ENCODE measurements around the gene FMN1.

Gene FMN1

DNA sequence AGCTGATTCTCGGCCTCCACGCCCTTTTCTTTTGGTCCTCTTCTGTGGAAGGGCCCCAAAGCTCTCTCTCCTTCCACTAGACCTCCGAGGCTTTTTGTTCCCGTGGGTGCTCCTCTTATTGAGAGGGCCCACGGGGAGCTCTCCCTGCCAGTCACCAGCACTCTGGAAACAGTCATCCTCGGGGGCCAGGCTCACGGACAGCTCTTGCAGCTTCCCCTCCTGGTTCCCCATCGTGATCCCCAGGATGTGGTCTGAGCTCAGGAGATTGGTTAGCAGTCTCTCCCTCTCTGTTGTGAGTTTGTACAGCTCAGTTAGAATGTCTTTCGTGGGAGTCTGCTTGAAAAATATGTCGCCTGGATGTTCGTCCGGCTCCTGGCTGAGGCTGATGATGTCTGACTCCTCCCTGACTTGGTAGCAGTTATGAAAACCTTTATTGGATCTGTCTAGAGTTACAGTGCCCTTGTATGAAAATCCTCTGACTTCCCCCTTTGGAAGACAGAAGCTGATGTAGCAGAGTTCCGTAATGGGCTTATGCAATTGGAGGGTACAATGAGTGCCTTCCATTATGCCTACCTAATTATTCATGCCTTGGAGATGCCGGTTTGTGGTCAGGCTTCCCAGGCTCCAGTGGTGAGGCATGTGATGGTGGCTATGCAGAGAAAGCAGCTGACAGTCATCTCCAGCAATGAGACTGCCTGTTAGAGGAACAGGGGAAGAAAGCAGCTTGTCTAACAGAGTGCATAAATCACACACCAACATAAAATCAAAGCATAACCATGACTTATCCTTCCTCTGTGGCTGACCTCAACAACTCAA lies 40.0 kb downstream of the FMN1 start:
- DNase-seq = no peak

- no peak for DNase-seq
Observed at GRCh38 chr15:33153548-33153947, 41.0 kb downstream of the FMN1 start.

DNA sequence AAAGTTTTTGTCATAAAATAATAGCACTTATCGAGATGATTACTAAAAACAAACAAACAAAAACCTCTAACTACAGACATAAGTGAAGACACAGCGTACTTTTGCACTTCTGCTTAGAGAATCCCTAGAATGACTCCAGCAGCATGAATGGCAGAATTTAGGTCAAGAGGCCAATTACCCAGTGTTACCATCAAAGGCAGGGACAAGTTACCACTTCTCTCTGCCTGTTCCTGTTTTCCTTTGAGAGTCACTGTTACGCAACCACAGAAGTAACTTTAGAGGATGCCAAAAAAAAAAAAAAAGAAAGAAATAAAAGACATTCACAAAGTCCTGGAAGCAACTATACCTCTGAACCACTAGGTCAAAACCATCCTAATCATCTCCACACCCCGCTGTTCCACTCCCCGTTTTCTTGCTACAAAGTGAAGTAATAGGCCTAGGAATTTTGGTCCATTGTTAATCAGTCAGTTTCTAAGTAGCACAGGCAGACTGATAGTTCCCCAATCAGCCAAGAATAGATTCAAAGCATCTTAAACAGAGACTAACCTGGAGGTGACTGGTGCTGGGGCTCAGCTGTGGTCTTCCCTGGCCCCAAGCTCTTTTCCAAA lies 41.9 kb downstream of the FMN1 start:
- DNase-seq = no peak

DNA sequence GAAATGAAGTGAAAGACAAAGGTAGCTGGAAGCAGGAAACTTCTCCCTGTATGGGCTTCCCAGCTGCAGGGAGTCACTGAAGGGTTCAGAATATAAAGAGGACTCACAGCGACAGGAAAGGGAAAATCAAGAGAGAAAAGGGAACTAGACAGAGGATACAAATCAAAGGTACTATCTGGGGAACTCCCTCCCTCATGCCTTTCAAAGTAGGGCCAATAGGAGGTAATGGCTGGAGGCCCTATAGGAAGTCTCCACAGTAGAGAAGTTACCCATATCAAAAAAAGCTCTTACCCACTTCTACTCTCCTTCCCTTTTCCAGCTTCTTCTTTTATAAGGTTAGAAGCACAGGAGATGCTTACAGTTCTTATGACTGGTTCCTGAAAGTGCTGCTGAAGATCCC lies 43.5 kb downstream of the FMN1 start:
- no peak for DNase-seq

GRCh38 chr15:33150431-33150941 lies 44.0 kb downstream of the FMN1 start:
- DNase-seq = no peak

DNA sequence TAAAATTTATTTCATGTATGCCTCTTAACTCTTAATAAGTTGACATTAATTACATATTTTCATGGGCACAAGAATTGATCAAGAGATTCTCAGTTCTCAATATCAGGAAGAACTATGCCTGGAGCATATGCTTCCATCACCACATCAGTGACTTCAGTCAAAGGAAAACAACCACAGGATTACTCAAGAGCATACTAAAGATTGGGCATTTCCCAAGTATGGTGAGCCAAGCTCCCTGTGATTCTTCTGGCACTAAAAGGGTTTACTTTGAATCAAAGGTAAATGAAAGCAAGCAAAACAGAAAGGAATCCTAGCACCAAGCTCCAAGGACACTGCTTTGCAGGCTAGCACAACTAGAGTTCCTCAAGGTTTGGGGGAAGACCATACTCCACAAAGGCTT lies 44.6 kb downstream of the FMN1 start:
- no peak for DNase-seq

DNA sequence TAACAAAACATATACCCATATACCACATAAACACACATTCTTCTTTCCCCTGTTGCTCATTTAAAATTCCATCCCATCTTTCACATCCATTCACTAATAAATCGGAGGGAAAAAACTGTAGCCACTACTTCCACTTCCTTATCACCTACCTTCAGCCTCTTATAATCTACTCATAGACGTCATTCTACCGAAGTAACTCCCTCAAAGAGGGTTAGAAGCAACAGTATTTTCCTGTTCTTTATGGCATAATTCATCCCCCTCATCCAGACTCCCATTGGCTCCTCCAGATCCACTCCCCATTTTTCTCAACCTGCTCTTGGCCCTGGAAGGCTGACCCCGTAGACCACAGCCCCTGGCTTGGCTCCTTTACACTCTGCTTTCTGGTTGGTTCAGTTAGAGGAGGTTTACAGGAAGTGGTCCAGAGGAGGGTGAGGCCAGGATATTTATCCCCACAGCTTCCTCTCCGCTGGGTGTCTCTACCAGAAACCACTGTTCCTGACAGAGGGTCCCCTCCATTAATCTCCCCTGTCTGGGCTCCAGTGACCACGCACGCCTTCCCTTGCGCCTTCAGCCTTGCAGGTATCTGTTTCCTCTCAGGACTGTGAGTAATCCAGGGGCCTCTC lies 46.3 kb downstream of the FMN1 start:
- DNase-seq = no peak

DNA sequence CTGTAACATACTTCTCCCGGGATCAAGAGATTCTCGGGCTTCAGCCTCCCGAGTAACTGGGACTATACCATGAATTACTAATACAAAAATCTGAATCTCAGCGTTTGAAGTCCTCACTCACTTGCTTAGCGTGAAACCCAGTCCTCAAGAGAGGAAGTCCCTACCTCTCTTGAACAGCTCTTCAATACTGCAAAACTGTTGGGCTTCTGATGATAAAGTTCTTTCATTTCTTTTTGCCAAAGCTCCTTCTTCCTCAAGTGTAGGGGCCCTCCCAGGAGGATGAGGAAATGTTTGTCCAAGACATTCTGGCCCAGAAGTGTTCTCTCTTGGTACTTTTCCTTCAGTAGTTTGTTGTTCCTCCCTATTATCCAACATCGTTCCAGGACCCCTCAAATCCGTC lies 48.5 kb downstream of the FMN1 start:
- DNase-seq = no peak

DNA sequence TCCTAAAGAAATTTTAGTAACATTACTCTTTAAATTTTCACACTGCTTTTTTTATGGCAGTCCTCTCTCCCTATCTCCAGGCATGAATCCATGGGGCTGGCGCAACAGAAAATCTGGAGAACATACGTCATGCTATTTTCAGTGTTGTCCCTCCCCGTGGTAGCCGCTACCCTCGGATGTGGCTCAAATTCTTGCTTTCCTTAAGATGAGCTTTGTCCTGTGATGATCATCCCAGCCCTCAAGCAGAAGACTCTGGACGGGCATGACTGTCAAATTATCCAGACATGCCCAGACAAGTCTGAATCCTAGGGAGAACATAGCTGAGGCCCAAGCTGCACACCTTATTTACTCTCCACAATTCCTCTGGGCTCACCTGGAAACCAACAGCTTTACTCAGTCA lies 49.1 kb downstream of the FMN1 start:
- DNase-seq = no peak

- no peak for DNase-seq
Observed at GRCh38 chr15:33142708-33143107, 51.8 kb downstream of the FMN1 start.

- no peak for DNase-seq
Observed at GRCh38 chr15:33138000-33138399, 56.5 kb downstream of the FMN1 start.

- no peak for DNase-seq
Observed at GRCh38 chr15:33137101-33137500, 57.4 kb downstream of the FMN1 start.

GRCh38 chr15:33136353-33136752 lies 58.2 kb downstream of the FMN1 start:
- no peak for DNase-seq

- DNase-seq = no peak
Observed at GRCh38 chr15:33135355-33135781, 59.1 kb downstream of the FMN1 start.

DNA sequence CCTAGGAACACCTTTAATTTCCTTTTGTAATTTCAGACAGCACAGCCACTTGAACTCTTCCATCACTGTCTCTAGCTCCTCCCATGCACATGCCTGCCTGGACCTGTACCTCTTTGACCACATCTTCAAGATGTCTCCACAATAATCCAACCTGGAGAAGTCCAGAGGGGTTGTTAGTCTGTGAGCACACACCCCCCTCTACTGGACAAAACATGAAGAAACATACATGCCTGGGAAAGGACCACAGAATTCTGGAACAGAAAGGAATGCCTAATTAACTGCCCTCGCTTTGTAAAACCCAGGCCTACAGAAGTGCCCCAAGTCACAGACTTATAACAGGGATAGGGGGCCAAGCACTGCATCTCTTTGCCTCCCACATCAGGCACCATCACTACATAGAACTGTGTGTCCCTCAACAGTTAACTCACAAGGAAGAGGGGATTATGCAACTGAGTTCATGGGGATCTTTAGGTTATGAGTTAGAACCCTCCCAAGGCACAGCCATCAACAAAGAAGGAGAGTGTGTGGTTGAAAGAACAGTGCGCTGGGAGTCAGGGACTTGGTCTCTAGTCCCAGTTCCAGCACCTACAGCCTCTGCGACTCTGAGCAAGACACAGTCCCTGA lies 61.7 kb downstream of the FMN1 start:
- DNase-seq = no peak

DNA sequence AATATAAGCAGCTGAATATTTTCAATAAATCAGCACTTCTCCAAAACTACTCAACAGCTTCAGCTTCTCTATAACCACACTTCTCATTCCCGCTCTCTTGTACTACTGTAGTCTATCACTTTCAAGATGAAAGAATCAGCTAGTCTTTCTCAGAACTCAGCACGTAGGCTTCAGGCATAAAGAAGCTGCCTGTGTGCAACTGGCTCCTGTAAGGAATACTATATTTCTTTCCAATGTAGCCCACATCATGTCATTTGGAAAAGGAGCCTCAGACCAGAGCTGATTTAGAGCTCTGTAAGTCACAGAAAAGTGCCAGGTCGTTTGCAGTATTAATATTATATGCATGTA lies 62.3 kb downstream of the FMN1 start:
- no peak for DNase-seq

DNA sequence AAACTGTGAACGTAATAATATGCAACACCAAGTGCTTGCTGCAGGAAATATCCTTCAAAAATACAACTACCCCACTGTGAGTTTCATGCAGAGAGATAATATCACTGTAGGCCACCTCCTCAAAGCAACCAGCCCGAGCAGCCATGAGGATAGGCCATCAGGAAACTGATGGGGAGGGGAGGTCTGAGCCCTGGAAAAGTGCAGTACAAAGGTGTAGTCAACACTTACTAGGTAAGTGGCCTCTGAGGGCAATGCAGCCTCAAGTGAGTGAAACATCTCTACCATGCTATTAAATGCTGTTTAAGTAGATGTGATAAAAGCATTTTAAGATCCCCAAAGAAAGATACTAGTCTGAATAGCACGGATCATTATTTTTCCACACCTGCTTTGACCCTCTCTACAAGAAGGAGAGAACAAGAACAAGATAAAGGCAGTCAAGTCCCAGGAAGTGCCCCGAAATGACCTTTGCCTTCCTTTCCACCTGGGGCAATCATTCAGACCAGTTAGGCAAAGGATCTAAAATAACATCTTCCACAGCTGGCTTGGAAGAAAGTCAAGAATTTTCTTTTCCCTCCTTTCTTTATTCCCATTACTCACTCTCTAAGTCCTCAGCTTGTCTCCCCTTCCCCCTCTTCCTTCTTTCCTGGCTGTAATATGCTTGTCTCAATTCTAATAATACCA lies 62.8 kb downstream of the FMN1 start:
- no peak for DNase-seq

- no peak for DNase-seq
Observed at GRCh38 chr15:33126559-33127290, 67.8 kb downstream of the FMN1 start.

- DNase-seq = no peak
Observed at GRCh38 chr15:33125894-33126537, 68.5 kb downstream of the FMN1 start.

- no peak for DNase-seq
Observed at GRCh38 chr15:33124811-33125210, 69.7 kb downstream of the FMN1 start.

- no peak for DNase-seq
Observed at GRCh38 chr15:33124279-33124678, 70.2 kb downstream of the FMN1 start.

DNA sequence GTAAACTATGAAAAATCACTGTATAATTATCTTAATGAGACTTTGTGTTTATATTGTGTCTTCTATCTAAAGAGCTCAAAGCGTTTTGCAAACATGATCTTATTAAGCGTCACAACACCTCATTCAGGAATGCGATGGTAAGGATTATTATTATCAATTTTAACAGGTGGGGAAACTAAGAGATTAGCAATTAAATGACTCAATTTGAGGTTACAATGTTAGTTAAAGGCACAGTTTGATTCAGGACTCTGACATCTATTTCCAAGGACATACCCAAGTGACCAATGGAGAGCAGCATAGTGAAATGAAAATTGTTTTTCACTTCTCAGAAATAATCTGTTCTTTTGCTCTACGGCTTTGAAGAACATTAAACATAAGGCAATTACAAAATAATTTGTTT lies 74.6 kb downstream of the FMN1 start:
- DNase-seq = no peak

Data from activated CD4-positive, CD25-positive, alpha-beta regulatory T cell treated with anti-CD3 and anti-CD28 coated beads, Interleukin-2, amount 50 U/mL, for 72 hours (primary cell).